Subcutaneous preadipocyte (primary cell): ENCODE measurements around the gene S100PBP. TPM values are rescaled to one million over a fixed set of nuclear protein-coding genes. Genes with fewer than 3 reads are reported as not detected.

Source experiments
- total RNA-seq: library from RNA; depleted of rRNA; stranded (reverse); fragments of >200 nt; gene quantifications from 2 replicates; pipeline ENCODE4 v1.2.3, GENCODE V29; 2012

Gene S100PBP
- 24.3 and 27.0 TPM in 2 replicates for total RNA-seq

DNA sequence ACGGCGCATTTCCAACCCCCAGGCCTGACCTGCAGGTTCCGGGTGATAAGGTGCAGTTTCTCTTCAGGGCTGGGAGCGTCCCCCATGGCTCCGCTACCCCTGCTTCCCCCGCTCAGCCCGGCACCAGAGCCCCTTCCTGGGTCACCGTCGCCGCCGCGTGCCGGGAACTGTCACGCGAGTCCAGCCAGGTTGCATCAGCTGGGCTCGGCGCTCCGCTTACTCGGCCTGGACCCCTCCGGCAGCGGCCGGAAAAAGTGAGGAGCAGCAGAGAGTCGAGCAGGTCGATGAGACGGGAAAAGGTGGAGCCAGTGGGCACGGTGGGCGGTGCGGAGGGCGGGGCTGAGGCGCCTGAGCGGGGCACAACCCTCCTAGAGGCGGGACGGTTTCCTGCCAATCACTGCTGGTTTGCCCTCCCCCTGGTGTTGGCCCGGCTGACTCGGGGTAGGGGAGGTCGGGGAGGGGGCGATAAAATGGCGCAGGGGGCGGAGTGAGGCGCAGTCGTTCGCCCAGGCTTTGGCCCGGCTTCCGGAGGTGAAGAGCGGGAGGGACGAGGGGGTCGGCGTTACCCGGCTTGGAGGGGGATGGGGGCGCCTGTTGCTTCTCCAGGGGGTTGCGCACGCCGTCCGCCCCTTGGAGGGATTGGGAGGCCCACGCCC, at the start of gene S100PBP, which contains the start of gene YARS1:
Gene S100PBP, plus strand, starts transcription at position 495 of the 656 bp plus-strand sequence. CDS start 8,447 bp downstream, outside the sequence.
Gene YARS1, minus strand, starts transcription at position 200 of the 656 bp plus-strand sequence. Its CDS starts 114 bp downstream, at position 86.

GRCh38 chr1:32870615-32871363, 53.3 kb downstream of the S100PBP start, which contains the start of gene FNDC5:
TSS of gene FNDC5 (minus strand) at chr1:32870912.

DNA sequence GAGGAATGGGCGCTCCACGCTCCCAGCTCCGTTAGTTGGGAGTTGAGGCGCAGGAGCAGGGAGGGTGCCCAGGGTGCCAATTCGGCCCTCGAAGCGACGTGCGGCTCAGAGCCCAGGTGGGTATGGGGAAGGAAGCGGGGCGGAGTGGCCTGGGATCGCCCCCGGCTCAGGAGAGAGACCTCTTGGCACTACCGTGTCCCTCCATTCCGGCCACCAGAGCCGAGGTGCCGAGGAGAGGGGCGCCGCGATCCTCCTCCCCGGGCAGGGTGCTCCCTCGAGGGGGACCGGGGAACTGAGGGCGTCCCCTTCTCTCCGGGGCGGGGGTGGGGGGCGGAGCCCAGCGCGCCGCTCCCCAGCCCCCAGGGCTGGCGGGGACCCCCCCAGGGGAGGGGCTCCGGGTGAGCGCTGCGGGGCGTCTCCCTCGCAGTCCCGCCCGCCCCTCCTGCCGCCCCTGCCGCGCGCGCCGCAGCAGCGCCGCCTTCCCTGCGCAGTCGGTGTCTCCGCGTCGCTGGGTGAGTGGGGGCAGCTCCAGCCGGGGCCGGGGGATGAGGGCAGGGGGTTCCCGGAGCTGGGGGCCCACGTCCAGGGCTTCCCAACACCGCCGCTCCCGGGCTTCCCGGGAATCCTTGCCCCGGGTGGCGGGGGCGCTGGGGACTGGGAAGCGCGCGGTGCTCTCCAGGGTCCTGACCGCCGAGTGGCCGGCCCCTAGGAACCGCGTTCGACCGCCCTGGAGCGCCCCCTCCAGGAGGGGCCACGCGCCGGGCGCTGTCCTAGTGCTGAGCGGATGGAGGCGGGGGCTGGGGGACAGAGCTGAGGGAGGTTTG, 68.8 kb downstream of the S100PBP start, which contains the start of gene HPCA:
Gene HPCA, plus strand, starts transcription at position 488 of the 824 bp plus-strand sequence. CDS start 2,408 bp downstream, outside the sequence.

DNA sequence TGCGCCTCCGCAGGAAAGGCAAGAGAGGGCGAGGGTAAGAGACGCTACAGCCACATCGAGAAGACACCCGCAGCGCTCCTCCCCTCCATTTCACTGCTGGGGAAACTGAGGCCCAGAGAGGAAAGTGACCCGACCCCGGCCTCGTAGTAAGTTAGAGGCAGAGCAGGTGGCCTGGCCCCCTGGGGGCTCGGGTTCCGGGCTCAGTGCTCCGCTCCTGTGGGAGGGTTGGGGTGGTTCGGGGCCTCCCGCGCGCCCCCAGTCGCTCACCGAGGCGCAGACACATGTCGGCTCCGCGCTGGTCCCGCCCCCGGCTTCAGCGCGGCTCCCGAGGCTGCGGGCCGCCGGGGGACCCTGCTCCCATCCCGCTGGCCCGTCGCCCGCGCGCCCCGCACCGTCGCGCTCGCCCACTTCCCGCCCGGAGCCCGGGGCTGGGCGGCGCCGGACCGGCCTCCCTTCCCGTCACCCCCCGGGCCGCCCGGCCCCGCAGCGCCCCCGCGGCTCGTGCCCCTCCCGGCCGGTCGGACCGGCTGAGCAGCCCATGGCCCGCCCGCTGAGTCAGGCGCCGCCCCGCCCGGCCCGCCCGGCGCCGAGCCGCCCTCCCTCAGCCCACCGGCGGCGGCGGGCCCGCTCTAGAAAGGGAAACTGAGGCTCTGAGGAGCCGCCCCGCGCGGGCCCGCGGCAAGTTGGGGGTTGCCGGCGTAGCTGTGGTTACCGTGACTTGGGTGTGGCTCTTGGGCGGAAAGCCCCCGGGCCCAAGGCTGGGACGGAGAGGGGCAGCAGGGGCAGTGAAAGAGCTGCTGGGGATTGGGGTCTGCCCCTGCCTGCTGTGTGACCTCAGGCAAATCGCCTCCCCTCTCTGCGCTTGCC, 83.7 kb downstream of the S100PBP start, which contains the start of gene TMEM54:
Gene TMEM54, minus strand, starts transcription at position 434 of the 867 bp plus-strand sequence. Its CDS starts 151 bp downstream, at position 283.

Other genes with a start within 250 kb of the S100PBP start
- gene ZBTB8OS, start 167.1 kb upstream of the S100PBP start, total RNA-seq = 19.8 and 23.9 TPM in 2 replicates
- gene RBBP4, start 166.4 kb upstream of the S100PBP start, total RNA-seq = 61.0 and 90.9 TPM in 2 replicates
- gene SYNC, start 114.9 kb upstream of the S100PBP start, total RNA-seq = 9.2 and 23.9 TPM in 2 replicates
- 112 and 138 TPM in 2 replicates for gene YARS1, start 295 bp upstream of the S100PBP start, total RNA-seq
- 0.20 and 0.37 TPM in 2 replicates for gene FNDC5, start 53.3 kb downstream of the S100PBP start, total RNA-seq
- not detected in 2 replicates for gene HPCA, start 68.8 kb downstream of the S100PBP start, total RNA-seq
- gene TMEM54, start 83.7 kb downstream of the S100PBP start, total RNA-seq = 20.9 and 31.2 TPM in 2 replicates
- gene RNF19B, start 147.2 kb downstream of the S100PBP start, total RNA-seq = 7.7 and 9.8 TPM in 2 replicates
- 101 and 103 TPM in 2 replicates for gene AK2, start 219.2 kb downstream of the S100PBP start, total RNA-seq